Right cardiac atrium (tissue), 5 donors: ENCODE measurements around the gene PRKCA. TPM values are rescaled to one million over a fixed set of nuclear protein-coding genes. Genes with fewer than 3 reads are reported as not detected.
A peak's percentile ranks its signal among the peaks of the same experiment; 100 is the strongest.
"Not testable (repeated sequence)": the region's sequence is repeated elsewhere in the genome, so short reads cannot be mapped to it uniquely, and the experiment has no call there.

Source experiments
- ATAC-seq, 2 donors: fragments of 200-7000 bp; cut with Tn5 transposase; one replicate each; pipeline versions ENCODE4 v1.8.0 to v1.9.1; 2020; ENCODE audit warnings: moderate library complexity in 2 of 2, mild to moderate bottlenecking in 1 of 2
- DNase-seq, 3 donors: peaks; one replicate each; pipeline ENCODE4 v3.0.0-alpha.2; 2020
- H3K27ac ChIP-seq: one replicate; pipeline ENCODE4 v1.5.1; 2013; ENCODE audit warnings: mild to moderate bottlenecking, low read length, control low read depth, moderate library complexity
- H3K27me3 ChIP-seq: one replicate; pipeline ENCODE4 v1.6.1; 2013; ENCODE audit not compliant: control insufficient read depth, insufficient read depth
- H3K4me1 ChIP-seq: one replicate; pipeline ENCODE4 v1.6.1; 2013; ENCODE audit warnings: low read length; ENCODE audit not compliant: control insufficient read depth, insufficient read depth
- H3K4me3 ChIP-seq: one replicate; pipeline ENCODE4 v1.5.1; 2013; ENCODE audit warnings: low read length, control low read depth
- H3K9me3 ChIP-seq: one replicate; pipeline ENCODE4 v1.6.1; 2013; ENCODE audit warnings: low read length; ENCODE audit not compliant: control insufficient read depth
- WGBS: extraction: QIAGEN DNeasy Blood & Tissue Kit; methylation state at CpG from one replicate; pipeline ENCODE4 v1.1.7; 2013; 5-methylcytosine and 5-hydroxymethylcytosine counted together
- intact Hi-C, 4 donors: fragments of 100-400 bp; cut with DNase I; formaldehyde crosslinking; loops; one replicate each; pipeline versions ENCODE4 v1.11.0 to v1.14.0; 2022 to 2023
- polyA plus RNA-seq: library from polyadenylated mRNA; stranded (reverse); fragments of 200-250 nt; gene quantifications from one replicate; pipeline ENCODE4 v1.2.3, GENCODE V29; 2013
- total RNA-seq, 4 donors: library from RNA; stranded (reverse); fragmentation: NEBNext Ultra II Directional; extraction: Animal tissue kit (Norgen Biotek cat#: 25700); gene quantifications; one replicate each; pipeline ENCODE4 v1.2.1, GENCODE V29; 2021
- donor health status: healthy with polysubstance abuse.
- donor health status: DM: no; HTN: yes; CAD: no.
- donor health status: DM: no; HTN: no; CAD: no.
- donor health status: DM: no; HTN: yes; CAD: no; lungs with severe emphysema.
- donor health status: DM: yes; HTN: yes; CAD: no.

The PRKCA gene
- total and polyA plus RNA-seq, 5 donors: 2.2 to 8.0 (median 6.8) TPM

- Histone ChIP-seq H3K27me3 (no peaks in the 10 kb centered on the region), H3K9me3 (no peaks in the 10 kb centered on the region), H3K27ac (no peak overlapping the region), H3K4me3 (no peak overlapping the region), H3K4me1 (no peaks in the 10 kb centered on the region)
- DNase-seq (no peak), ATAC-seq (no peak)
- intact Hi-C loops: no loop called here
These were observed 395.9 kb downstream of the PRKCA start for GRCh38 chr17:66698270-66698669.

- intact Hi-C loops: no loop called here
- Histone ChIP-seq H3K4me1 (no peaks in the 10 kb centered on the region), H3K4me3 (no peak overlapping the region), H3K9me3 (no peaks in the 10 kb centered on the region), H3K27ac (no peak overlapping the region), H3K27me3 (no peaks in the 10 kb centered on the region)
- no peak for ATAC-seq
- no peak for DNase-seq
These were observed 399.0 kb downstream of the PRKCA start for GRCh38 chr17:66701462-66701861.

- no peak for DNase-seq
- Histone ChIP-seq H3K4me3 (no peak overlapping the region), H3K27me3 (no peaks in the 10 kb centered on the region), H3K27ac (no peak overlapping the region), H3K4me1 (no peaks in the 10 kb centered on the region), H3K9me3 (no peaks in the 10 kb centered on the region)
- no peak for ATAC-seq
- 93% methylated on average over 1 of the region's 1 CpG for WGBS
- intact Hi-C loops: no loop called here
These were observed 399.9 kb downstream of the PRKCA start for GRCh38 chr17:66702106-66702936.

- Histone ChIP-seq H3K27me3 (no peaks in the 10 kb centered on the region), H3K9me3 (no peaks in the 10 kb centered on the region), H3K4me1 (no peaks in the 10 kb centered on the region), H3K27ac (no peak overlapping the region), H3K4me3 (no peak overlapping the region)
- intact Hi-C loops: no loop called here
- 44% methylated on average over 2 of the region's 2 CpGs for WGBS
- ATAC-seq (no peak), DNase-seq (no peak)
These were observed 402.6 kb downstream of the PRKCA start for GRCh38 chr17:66704858-66705520.

GRCh38 chr17:66706851-66707450, 404.5 kb downstream of the PRKCA start:
- H3K27me3 ChIP-seq: no peaks in the 10 kb centered on the region
- H3K9me3 ChIP-seq: no peaks in the 10 kb centered on the region
- 95% methylated on average over 1 of the region's 1 CpG for WGBS
- intact Hi-C loops: no loop called here
- no peak overlapping the region for H3K27ac ChIP-seq
- DNase-seq (no peak), ATAC-seq (no peak)
- no peak overlapping the region for H3K4me3 ChIP-seq
- H3K4me1 ChIP-seq: no peaks in the 10 kb centered on the region

- WGBS: 72% methylated on average over 8 of the region's 8 CpGs
- Histone ChIP-seq H3K9me3 (no peaks in the 10 kb centered on the region), H3K27ac (no peak overlapping the region), H3K4me3 (no peak overlapping the region), H3K4me1 (no peaks in the 10 kb centered on the region), H3K27me3 (no peaks in the 10 kb centered on the region)
- intact Hi-C loops: loop anchor here in 3 of 4 donors (5.0 to 10.0 kb wide), 2 partner anchors 196 to 583 kb away; no protein-coding TSS in a partner anchor
- DNase-seq (no peak), ATAC-seq (no peak)
These were observed 409.0 kb downstream of the PRKCA start for GRCh38 chr17:66711401-66711800.

- intact Hi-C loops: loop anchor here in 3 of 4 donors (5.0 to 10.0 kb wide), 2 partner anchors 195 to 583 kb away; no protein-coding TSS in a partner anchor
- H3K27ac ChIP-seq: no peak overlapping the region
- no peaks in the 10 kb centered on the region for H3K9me3 ChIP-seq
- ATAC-seq (peak in 1 of 2 donors; percentile 58), DNase-seq (no peak)
- no peaks in the 10 kb centered on the region for H3K27me3 ChIP-seq
- no peak overlapping the region for H3K4me3 ChIP-seq
- H3K4me1 ChIP-seq: no peaks in the 10 kb centered on the region
- WGBS: 67% methylated on average over 2 of the region's 2 CpGs
These were observed 409.5 kb downstream of the PRKCA start for GRCh38 chr17:66711881-66712321.

DNA sequence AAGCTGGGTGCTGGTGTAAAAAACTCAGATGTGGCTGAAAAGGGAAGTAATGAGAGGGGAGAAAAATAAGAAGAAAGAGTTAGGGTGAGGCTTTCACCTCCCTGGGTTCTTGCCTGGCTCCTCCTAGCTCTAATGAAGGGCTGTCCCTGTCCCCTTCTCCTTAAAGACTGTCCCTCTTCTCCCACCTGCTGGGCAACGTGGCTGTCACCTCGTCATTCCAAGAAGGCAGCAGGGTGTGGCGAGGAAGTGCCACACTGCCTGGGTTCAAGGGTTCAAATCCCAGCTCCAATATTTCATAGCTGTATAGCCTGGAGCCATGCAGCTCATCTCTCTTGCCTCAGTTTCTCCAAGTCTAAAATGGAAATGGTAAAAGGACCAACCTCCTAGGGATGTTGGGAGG, 410.0 kb downstream of the PRKCA start:
- H3K9me3 ChIP-seq: no peaks in the 10 kb centered on the region
- intact Hi-C loops: loop anchor here in 3 of 4 donors (5.0 to 10.0 kb wide), 2 partner anchors 195 to 582 kb away; no protein-coding TSS in a partner anchor
- H3K4me1 ChIP-seq: no peaks in the 10 kb centered on the region
- WGBS: 78% methylated on average over 3 of the region's 3 CpGs
- H3K27me3 ChIP-seq: no peaks in the 10 kb centered on the region
- no peak overlapping the region for H3K4me3 ChIP-seq
- no peak overlapping the region for H3K27ac ChIP-seq
- ATAC-seq: no peak
- DNase-seq: no peak

- not testable (repeated sequence) for H3K9me3 ChIP-seq, H3K4me1 ChIP-seq, ATAC-seq, H3K27ac ChIP-seq, H3K27me3 ChIP-seq, DNase-seq, H3K4me3 ChIP-seq
- intact Hi-C loops: loop anchor here in 3 of 4 donors (5.0 to 10.0 kb wide), 2 partner anchors 194 to 582 kb away; no protein-coding TSS in a partner anchor
- 87% methylated on average over 13 of the region's 13 CpGs for WGBS
These were observed 410.7 kb downstream of the PRKCA start for GRCh38 chr17:66713021-66713532.

GRCh38 chr17:66713533-66714042, 411.2 kb downstream of the PRKCA start:
- H3K4me1 ChIP-seq: no peaks in the 10 kb centered on the region
- H3K27ac ChIP-seq: no peak overlapping the region
- no peak overlapping the region for H3K4me3 ChIP-seq
- no peak for DNase-seq
- peak; percentile 54 to 64 for ATAC-seq
- no peaks in the 10 kb centered on the region for H3K9me3 ChIP-seq
- intact Hi-C loops: loop anchor here in 3 of 4 donors (5.0 to 10.0 kb wide), 2 partner anchors 194 to 581 kb away; no protein-coding TSS in a partner anchor
- H3K27me3 ChIP-seq: no peaks in the 10 kb centered on the region
- WGBS: 56% methylated on average over 6 of the region's 6 CpGs
